Occipital lobe (tissue), 2 donors: ENCODE measurements around the gene NFASC. TPM values are rescaled to one million over a fixed set of nuclear protein-coding genes. Genes with fewer than 3 reads are reported as not detected.

Experiments used
- DNase-seq: peaks from one replicate; lab custom pipeline; 2025; lab: John Stamatoyannopoulos, UW
- total RNA-seq: library from RNA; depleted of rRNA; stranded (reverse); fragments of >200 nt; gene quantifications from one replicate; pipeline ENCODE4 v1.2.3, GENCODE V29; 2014

Gene NFASC
- total RNA-seq, 1 donor from 2014 or later, result 32.4 TPM

- DNase-seq, result no peak
Observed at GRCh38 chr1:204889681-204890383, 19.2 kb downstream of the NFASC start.

GRCh38 chr1:204891860-204892259 is 21.2 kb downstream of the NFASC start:
- DNase-seq, result no peak

GRCh38 chr1:204894031-204894430 is 23.4 kb downstream of the NFASC start:
- DNase-seq, result no peak

GRCh38 chr1:204894606-204895005 is 23.9 kb downstream of the NFASC start:
- no peak for DNase-seq

- no peak for DNase-seq
Observed at GRCh38 chr1:204896023-204896422, 25.4 kb downstream of the NFASC start.

- DNase-seq, result no peak
Observed at GRCh38 chr1:204896787-204897469, 26.3 kb downstream of the NFASC start.

GRCh38 chr1:204900721-204901120 is 30.1 kb downstream of the NFASC start:
- DNase-seq, result no peak

GRCh38 chr1:204902671-204903070 is 32.0 kb downstream of the NFASC start:
- DNase-seq, result no peak

GRCh38 chr1:204904228-204904810 is 33.7 kb downstream of the NFASC start:
- DNase-seq, result no peak

- DNase-seq, result no peak
Observed at GRCh38 chr1:204909109-204909508, 38.4 kb downstream of the NFASC start.

- DNase-seq, result no peak
Observed at GRCh38 chr1:204915861-204916495, 45.3 kb downstream of the NFASC start.

- no peak for DNase-seq
Observed at GRCh38 chr1:204917802-204918201, 47.1 kb downstream of the NFASC start.

- no peak for DNase-seq
Observed at GRCh38 chr1:204920511-204920910, 49.8 kb downstream of the NFASC start.

GRCh38 chr1:204920967-204921366 is 50.3 kb downstream of the NFASC start:
- no peak for DNase-seq

- DNase-seq, result no peak
Observed at GRCh38 chr1:204921855-204922516, 51.3 kb downstream of the NFASC start.

GRCh38 chr1:204923201-204923600 is 52.5 kb downstream of the NFASC start:
- no peak for DNase-seq

- no peak for DNase-seq
Observed at GRCh38 chr1:204923626-204924012, 53.0 kb downstream of the NFASC start.

GRCh38 chr1:204924013-204924759 is 53.5 kb downstream of the NFASC start:
- no peak for DNase-seq

- no peak for DNase-seq
Observed at GRCh38 chr1:204925701-204926100, 55.0 kb downstream of the NFASC start.

GRCh38 chr1:204927673-204928641 is 57.3 kb downstream of the NFASC start:
- DNase-seq, result no peak
